Measurements from ENCODE around the gene SERPINB5.

SERPINB5 gene

GRCh38 chr18:63534615-63535014 lies 57.9 kb downstream of the SERPINB5 start:
- DNase-seq, result no peak

- DNase-seq, result no peak
These were observed 63.2 kb downstream of the SERPINB5 start for GRCh38 chr18:63539904-63540510.

- no peak for DNase-seq
These were observed 65.3 kb downstream of the SERPINB5 start, which contains the start of gene SERPINB12 for GRCh38 chr18:63542069-63542468. Gene SERPINB12 (plus strand): TSS chr18:63542369. CDS start chr18:63556160, 13,791 bp downstream.

- no peak for DNase-seq
These were observed 67.3 kb downstream of the SERPINB5 start for GRCh38 chr18:63544017-63544416.

- DNase-seq, result no peak
These were observed 68.2 kb downstream of the SERPINB5 start for GRCh38 chr18:63545000-63545399.

GRCh38 chr18:63550068-63550467 lies 73.3 kb downstream of the SERPINB5 start:
- DNase-seq, result no peak

- DNase-seq, result no peak
These were observed 75.0 kb downstream of the SERPINB5 start for GRCh38 chr18:63551769-63552168.

DNA sequence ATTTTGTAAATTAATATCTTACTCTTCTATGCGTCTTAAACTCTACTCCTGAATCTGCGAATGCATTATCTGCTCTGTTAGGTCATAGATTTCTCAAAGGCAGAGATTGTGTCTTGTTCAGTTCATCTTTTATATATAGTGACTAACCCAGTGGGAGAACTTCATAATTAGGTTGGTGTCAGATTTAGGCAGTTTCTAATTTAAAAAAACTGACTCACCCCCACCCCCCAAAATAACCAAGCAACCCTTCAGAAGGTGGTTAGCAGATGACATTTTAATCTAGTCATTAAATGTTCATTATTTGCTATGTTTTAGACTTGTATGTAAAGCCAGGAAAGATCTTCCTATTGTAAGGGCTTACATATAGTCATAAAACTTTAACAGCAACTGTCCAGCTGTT lies 75.8 kb downstream of the SERPINB5 start:
- DNase-seq, result no peak

DNA sequence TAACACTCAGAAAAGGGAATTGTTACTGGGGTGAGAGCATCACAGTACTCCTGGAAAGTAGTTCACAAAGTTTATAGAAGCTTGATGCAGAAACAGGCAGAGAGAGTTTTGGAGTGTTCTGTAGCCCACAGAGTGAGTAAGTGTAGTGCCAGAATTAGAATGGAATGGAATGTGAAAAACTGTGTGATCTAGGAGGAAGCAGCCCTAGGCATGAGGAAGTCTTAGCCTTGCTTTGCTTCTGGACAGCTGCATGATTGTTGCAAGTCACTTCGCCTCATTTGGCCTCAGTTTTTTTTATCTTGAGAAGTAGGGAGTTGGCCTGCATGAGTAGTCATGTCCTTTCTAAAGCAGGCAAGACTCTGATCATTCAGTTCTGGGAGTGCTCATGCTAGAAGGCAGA lies 76.3 kb downstream of the SERPINB5 start:
- DNase-seq, result no peak
